HG02642 (cell line): ENCODE measurements around the gene ST3GAL3.
A peak's percentile ranks its signal among the peaks of the same experiment; 100 is the strongest.

Experiments
- ATAC-seq: cut with Tn5 transposase; IDR thresholded peaks from one replicate; pipeline ENCODE4 v1.9.1; 2021; ENCODE audit warnings: mild to moderate bottlenecking; ENCODE audit not compliant: unreplicated experiment, poor library complexity

ST3GAL3 gene, protein sequence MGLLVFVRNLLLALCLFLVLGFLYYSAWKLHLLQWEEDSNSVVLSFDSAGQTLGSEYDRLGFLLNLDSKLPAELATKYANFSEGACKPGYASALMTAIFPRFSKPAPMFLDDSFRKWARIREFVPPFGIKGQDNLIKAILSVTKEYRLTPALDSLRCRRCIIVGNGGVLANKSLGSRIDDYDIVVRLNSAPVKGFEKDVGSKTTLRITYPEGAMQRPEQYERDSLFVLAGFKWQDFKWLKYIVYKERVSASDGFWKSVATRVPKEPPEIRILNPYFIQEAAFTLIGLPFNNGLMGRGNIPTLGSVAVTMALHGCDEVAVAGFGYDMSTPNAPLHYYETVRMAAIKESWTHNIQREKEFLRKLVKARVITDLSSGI

DNA sequence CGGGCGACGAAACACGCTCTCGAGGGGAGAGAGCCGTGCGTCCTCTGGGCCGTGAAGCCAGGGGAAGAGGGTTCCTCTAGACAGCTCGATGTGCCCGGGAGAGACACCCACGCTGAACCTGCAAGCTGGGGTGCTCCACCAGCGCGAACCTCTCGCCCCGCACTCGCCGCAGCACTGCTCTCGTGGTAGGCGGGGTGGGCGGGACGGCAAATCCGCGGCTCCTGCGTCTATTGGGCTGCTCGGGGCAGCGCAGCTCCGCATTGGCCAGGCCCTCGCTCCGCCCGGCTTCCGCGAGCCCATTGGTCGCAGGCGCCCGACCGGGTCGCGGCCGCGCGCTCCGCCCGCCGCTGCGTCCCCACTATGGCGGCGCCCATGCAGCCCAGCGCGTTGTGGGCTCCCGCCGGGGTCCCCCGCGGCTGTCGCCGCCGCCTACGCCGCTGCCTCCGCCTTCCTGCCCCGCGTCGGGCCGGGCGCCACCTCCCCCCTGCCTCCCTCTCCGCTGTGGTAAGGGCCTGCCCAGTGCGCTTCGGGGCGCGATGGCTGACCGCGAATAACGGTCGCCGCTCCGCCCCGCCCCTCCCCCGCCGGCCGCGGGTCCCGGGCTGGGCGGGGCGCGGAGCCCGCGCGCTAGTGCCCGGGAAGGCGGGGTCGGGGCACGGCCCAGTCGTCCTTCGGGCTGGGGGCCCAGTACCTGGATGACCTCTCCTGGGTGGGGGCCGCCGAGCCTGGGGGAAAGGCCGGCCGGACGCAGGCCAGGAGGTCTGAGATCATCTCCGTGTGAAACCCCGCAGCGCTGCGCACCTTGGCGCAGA, at the start of gene ST3GAL3:
TSS of gene ST3GAL3 (plus strand) at position 347 of the 812 bp plus-strand sequence. CDS start 28,727 bp downstream, outside the sequence.
- peak; percentile 92 for ATAC-seq

DNA sequence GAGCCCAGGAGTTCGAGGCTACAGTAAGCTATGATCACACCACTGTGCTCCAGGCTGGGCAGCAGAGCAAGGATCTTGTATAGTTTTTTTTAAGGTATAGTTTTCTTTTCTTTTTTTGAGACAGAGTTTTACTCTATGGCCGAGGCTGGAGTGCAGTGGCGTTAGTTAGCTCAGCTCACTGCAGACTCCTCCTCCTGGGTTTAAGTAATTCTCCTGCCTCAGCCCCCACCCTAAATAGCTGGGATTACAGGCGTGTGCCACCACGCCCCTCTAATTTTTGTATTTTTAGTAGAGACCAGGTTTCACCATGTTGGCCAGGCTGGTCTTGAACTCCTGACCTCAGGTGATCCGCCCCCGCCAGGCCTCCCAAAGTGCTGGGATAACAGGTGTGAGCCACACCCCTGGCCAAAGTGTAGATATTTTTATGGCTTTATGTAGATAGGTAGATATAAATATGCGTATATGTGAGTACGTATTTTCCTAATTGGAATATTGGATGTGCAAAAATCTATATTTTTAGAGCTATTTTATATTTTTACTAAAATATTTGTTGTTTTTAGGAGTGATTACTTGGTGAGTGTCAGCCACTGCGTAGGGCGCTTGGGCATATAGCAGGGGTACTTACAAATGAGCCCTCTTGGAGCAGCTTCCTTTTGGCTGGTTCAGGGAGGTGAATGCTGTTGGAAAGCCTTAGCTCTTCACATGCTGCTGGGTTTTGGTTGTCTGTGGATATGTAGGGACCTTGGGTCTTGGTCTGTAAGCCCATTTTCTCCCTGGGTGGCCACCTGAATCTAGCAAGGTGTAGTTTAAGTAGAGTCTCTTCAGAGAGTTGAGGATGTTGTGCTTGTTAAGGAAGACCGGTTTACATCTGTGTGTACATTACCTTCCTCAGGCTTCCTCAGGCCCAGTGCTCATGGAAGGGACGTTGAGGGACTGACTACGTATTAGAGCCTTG, 47.8 kb upstream of the ST3GAL3 start:
- no peak for ATAC-seq

DNA sequence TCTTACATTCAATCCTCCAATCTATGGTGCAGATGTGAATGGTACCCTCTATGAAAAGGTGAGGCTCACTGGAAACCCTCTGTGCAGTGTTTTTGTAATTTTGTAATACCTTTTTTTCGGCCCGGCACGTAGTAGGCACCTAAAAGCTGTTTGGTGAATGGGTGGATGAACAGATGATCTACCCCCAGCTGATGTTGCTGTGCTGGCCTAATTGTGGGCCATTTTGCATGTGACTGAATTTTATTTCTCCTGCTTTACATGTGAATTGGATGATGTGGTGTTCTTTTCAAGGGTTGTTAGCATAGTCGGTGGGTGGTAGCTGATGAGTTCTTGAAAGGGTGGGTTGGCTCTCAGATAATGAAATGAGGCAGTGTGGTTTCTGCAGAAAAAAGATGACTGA, 47.0 kb upstream of the ST3GAL3 start:
- no peak for ATAC-seq

DNA sequence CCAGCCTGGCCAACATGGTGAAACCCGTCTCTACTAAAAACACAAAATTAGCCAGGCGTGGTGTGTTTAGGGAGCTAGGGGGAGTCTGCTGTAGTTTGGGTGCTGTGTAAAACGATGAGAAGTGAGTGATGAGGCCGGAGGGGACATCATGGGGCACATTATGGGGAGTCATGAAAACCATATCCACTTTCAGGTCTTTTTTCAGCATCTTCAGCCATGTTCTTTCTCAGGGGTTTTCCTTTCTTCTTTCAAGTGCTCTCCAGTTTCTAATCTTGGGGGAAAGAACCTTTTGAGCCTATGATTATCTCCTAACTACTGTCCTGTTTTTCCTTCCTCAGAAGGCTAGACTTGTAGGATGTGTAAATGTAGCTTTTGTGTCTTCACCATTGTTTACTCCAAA, 43.0 kb upstream of the ST3GAL3 start:
- no peak for ATAC-seq

DNA sequence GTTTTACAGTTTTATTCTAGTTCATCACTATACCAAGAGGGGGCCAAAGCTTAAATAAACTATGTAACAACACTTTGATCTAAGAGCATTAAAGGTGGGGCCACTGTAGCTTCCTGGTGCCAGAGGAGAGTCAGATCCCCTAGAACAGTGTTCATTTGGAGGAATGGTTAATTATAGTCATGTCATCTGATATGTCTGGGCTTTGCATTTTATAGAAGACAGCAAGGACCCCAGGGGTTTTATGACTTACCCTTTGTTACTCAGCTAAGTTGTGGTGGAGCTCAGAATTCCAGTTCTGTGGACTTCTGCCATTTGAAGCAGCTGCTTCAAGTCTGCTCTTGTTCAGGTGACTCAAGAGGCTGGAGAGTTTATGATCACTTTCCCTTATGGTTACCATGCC, 40.7 kb upstream of the ST3GAL3 start:
- no peak for ATAC-seq

DNA sequence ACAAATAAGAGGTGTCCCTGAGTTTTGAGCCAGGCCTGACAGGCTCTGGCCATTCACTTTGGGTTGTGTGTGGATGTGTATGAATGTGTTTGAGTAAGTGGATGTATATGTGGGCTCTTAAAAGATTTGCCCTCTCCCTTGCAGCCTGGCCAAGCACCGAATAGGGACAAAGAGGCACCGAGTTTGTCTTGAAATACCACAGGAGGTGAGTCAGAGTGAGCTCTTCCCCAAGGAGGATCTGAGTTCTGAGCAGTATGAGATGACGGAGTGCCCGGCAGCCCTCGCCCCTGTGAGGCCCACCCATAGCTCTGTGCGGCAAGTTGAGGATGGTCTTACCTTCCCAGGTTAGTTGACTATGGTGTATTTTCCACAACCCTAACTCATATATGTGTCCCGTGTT, 38.4 kb upstream of the ST3GAL3 start:
- no peak for ATAC-seq

DNA sequence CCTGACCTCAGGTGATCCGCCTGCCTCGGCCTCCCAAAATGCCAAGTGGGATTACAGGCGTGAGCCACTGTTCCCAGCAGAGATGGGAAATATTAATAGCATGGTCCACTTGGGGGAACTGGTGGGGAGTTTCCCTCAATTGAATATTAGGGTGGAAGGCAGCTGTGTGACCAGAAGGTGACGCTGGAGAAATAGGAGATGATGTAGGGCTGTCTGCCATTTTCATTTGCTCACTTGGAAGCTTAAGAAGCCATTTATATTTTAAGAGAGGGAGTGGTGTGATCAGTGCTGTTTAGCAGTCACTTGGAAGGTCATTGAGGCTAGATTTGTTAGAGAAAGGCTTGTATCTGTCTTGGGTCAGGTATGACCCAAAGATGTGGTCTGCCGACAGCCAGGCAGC, 37.5 kb upstream of the ST3GAL3 start:
- no peak for ATAC-seq

DNA sequence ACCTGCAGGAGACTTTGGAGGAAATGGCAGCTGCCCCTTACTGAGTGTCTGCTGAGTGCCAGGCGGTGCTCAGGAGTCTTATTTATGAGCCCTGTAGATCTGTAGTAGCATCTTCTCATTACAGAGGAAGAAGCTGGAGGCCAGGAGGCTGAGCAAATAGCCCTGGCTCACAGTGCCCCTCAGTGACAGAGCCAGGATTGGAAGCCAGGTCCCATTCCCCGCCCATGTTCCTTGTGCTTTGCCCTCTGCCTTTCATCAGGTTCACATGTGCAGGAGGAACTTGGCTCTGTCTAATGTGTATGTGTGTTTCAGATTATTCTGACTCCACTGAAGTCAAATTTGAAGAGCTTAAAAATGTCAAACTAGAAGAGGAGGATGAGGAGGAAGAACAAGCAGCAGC, 36.1 kb upstream of the ST3GAL3 start:
- ATAC-seq = no peak

DNA sequence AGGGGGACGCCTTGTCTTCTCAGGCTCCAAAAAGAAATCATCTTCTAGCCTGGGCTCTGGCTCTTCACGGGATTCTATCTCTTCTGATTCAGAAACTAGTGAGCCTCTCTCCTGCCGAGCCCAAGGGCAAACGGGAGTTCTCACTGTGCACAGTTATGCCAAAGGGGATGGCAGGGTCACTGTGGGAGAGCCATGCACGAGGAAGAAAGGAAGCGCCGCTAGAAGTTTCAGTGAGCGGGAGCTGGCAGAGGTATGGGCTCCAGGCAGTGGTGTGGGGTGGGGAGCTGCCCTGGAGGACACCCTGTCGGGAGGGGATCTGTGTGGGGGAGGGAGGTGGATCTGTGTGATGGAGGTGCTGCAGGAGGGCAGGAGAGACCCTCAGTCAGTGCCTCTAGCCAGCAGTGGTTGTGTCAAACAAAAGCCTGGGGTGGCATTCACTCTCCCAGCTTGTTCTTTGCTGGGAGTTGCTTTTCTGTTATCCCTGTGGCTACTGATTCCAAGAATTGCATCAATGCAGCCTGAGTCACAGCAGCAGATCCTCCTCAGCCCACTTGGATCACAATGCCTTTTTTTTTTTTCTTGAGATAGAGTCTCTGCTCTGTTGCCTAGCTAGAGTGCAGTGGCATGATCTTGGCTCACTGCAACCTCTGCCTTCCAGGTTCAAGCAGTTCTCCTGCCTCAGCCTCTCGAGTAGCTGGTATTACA, 35.6 kb upstream of the ST3GAL3 start:
- ATAC-seq = no peak

DNA sequence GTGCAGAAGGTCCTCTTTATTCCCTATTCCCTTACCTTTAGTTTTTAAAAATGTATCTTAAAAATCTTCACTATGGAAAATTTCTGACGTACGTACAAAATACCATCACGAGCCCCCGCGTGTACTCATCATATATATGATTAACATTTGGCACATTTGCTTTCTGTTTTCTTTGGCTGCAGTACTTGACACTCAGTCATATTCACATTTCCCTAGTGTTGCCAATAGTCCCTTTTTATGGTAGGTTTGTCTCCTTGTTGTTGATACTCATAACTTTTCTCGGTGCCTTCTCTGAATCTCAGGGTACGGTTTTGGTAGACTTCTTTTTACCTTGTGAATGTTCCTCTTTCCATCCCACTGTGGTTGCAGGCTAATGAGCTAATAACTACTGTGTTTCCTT, 34.1 kb upstream of the ST3GAL3 start:
- ATAC-seq = no peak

DNA sequence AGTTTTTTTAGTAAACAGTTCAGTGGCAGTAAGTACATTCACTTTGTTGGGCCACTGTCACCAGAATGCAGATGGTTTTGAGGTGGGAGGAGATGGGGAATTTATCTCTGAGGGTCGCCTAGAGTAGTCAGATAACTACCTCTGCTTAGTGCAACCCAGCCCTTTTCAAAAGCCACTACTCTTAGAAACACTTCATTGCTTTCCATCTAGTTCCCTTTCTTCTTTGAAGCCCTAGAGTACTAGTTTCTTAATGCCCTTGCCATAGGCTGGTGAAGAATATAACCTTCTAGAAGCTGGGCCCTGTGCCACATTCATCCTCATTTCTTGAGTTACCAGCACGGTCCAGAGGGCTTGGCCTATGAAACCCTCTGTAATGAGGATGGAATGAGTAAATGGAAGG, 28.4 kb upstream of the ST3GAL3 start:
- ATAC-seq = no peak

DNA sequence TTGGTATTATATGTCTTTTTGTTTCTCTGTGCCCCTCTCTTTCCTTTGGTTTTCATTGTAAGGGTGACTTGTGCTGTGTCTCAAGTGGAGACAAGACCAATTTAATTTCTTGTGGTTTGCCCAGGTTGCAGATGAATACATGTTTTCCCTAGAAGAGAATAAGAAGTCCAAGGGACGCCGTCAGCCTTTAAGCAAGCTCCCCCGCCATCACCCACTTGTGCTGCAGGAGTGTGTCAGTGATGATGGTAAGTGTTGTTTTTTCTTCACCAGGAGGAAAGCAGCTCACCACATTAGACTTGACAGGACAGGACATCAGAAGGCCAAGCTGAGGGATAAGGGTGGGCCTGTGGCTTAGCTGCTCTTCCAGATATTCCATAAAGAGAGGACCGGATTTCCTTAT, 23.8 kb upstream of the ST3GAL3 start:
- ATAC-seq = no peak

DNA sequence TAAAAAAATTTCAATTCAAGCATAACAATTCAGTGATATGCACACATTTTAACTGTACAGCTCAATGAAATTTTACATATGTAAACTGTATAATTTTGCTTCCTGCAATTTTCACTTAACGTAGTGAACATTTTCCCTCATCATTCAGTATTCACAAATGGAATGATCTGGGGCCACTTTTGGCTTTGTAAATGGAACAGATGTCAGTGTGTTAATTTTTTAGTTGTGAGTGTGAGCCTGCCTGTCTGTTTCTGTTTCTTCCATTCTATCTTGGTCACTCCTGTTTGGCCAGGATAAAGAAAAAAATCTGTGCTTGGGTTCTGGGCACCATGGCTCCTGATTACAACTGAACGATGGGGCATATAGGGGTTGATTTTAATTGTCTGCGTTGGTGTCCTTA, 20.5 kb upstream of the ST3GAL3 start:
- no peak for ATAC-seq

DNA sequence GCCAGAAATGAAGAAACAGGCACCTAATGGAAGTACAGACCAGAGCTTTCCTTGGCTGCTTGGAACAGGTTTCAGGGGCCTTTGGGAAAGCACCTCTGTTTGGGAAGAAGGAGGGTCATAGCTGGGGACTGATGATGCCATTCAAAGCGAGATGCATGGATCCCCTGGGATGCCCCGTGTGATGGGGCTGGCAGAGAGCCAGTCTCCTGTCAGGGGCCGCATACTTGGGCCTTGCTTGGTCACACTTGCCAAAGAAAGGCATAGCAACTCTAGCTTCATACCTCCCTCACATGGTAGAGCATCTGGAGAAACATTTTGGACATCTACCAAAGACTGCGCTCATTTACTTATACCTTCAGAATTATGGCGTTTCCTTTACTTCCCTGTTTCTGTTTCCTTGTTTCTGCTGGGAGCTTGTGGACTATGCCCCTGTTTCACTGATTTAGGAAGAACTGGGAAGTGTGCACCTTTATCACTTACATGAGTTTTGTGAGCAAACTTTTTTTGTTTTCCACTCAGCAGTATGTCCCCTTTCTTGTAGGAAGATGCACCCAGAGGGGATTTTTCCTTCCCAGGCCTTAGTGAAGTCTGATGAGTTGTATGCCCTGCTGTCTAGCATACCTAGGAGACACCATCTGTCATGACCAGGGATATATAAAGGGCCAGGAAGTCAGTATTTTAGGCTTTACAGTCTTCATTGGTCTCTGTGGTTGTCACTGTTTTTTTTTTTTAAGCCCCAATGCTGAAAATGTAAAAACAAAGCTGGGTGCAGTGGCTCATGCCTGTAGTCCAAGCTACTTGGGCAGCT, 19.8 kb upstream of the ST3GAL3 start:
- no peak for ATAC-seq

DNA sequence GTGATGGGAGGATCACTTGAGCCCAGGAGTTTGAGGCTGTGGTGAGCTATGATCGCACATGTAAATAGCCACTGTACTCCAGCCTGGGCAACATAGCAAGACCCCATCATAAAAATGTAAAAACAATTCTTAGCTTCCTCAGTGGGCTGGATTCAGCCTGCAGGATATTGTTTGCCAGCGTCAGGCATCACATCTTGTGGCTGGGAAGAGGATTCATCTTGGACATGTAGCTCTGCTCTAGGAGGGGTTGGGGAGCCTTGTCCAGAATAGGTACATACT, 19.3 kb upstream of the ST3GAL3 start:
- ATAC-seq = no peak

DNA sequence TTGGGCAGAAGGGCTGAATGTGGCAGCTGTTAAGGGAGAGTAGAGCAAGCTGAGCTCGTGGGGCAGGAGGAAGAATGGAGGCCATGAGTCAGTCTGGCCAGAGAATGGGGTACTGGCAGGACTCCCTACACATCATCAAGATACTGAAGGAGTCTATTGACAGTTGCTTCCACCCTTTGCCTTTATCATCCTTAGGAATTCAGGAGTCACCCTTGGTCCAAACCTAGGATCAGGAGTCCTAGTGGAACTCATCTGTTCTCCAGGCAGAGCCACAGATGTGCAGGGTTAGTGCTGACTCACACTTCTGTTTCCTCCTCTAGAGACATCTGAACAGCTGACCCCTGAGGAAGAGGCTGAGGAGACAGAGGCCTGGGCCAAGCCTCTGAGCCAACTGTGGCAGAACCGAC, 18.7 kb upstream of the ST3GAL3 start:
- no peak for ATAC-seq

DNA sequence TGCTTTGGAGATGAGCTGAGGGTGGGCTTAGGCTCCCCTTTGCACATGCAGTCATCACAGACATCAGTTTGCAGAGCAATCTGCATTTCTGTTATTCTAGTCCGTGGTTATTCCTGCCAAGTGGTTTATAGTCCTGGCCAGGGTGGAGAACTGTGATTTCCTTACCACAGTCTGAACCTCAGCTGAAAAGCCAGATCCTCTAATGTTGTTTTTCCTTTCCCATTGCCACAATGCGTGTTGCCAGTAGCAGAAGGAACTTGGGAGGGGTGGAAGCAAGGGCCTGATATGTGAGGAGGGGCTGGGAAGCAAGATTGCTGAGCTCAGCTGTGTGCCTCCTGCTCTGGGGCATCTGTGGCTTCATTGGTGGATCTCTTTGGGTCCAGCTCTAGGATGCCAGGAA, 18.0 kb upstream of the ST3GAL3 start:
- ATAC-seq = no peak

DNA sequence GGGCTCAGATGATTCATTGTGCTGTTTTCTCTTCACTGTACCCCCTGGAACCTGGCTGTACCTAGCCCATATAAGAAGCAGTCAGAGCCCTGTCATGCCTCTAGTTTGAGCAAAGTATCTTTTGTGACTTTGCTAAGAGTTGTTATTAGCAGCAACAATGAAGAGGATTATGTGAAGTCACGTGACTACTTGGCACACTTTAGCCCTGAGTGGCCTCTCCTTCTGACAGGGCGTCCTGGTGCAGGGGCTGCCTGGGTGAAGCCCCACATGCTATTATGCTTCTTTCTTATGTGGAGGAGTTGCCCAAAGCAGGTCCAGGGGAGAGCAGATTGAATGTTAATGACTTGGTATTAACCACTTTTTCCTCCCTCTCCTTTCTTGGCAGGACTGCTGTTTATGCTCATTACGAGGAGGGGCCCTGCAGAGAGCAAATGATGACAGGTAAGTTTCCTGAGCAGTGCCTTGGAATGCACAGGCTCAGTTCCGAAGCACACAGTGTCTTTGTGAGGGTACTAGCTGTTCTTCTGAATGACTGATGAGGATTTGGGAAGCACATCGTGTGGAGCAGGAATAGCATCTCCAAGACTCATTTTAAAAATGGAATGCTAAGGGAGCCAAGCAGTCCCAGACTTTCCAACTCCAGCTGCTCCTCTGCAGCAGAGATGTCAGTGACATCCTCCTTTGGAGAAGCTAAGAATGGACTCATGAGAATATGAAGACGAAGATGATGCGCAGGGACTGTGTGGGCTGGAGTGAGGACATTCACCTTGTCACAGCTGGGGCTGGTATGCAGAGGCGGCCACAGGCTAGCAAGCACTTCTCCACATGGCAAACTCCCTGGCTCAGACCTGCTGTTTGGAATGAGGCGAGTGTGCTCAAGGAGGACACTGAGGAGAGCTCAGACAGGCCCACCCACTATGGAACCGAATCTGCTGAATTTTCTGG, 15.2 kb upstream of the ST3GAL3 start:
- no peak for ATAC-seq
